T-cell (primary cell): ENCODE measurements around the gene BCAP29. TPM values are rescaled to one million over a fixed set of nuclear protein-coding genes. Genes with fewer than 3 reads are reported as not detected.

Source experiments
- ATAC-seq, 4 experiments: fragments of 200-7000 bp in 3 of 4; fragments of 150-1000 bp in 1 of 4; cut with Tn5 transposase; replicated peaks in 1 of 4; 1 replicate in 3 of 4; 2 replicates in 1 of 4; pipeline ENCODE4 v1.10.0; 2021; ENCODE audit warnings: moderate library complexity in 3 of 4, mild to moderate bottlenecking in 2 of 4, moderate number of reproducible peaks in 1 of 4
- CTCF ChIA-PET, 2 donors: fragments of 300-600 bp; sonication (Branson Sonifier 250); formaldehyde crosslinking; loops; one replicate each; lab custom pipeline; 2022; ENCODE audit warnings: antibody characterized with exemption in 2 of 2; lab: Charles Lee
- POLR2A ChIA-PET, 2 donors: fragments of 300-600 bp; sonication (Branson Sonifier 250); formaldehyde crosslinking; loops; one replicate each; lab custom pipeline; 2022; ENCODE audit warnings: antibody characterized with exemption in 2 of 2; lab: Charles Lee
- DNase-seq, 35 experiments: peaks; one replicate each; pipeline versions ENCODE4 v3.0.0 to v3.0.0-alpha.2; 2013 to 2023
- H3K27ac ChIP-seq: one replicate; pipeline ENCODE4 v1.5.1; 2013; ENCODE audit warnings: low read length
- H3K27me3 ChIP-seq, 2 experiments: replicated peaks in 1 of 2; 1 replicate in 1 of 2; 2 replicates in 1 of 2; pipeline versions ENCODE4 v1.6.1 to v1.7.0; 2013; ENCODE audit warnings: low read length in 1 of 2, mixed read lengths in 1 of 2; ENCODE audit not compliant: control insufficient read depth in 2 of 2, insufficient read depth in 2 of 2; ENCODE audit errors: extremely low read depth in 1 of 2
- H3K36me3 ChIP-seq, 2 donors: 1 replicate in 1 of 2; 2 replicates in 1 of 2; pipeline versions ENCODE4 v1.6.1 to v1.7.0; 2013; ENCODE audit warnings: low read length in 1 of 2; ENCODE audit not compliant: control insufficient read depth in 2 of 2, insufficient read depth in 1 of 2; ENCODE audit errors: extremely low read depth in 1 of 2
- H3K4me1 ChIP-seq, 2 experiments: 1 replicate in 1 of 2; 2 replicates in 1 of 2; pipeline versions ENCODE4 v1.6.1 to v1.7.0; 2013; ENCODE audit warnings: low read length in 2 of 2, mixed read lengths in 1 of 2; ENCODE audit not compliant: insufficient read depth in 2 of 2, control insufficient read depth in 1 of 2; ENCODE audit errors: extremely low read depth in 1 of 2
- H3K4me3 ChIP-seq, 2 donors: 1 replicate in 1 of 2; 2 replicates in 1 of 2; pipeline versions ENCODE4 v1.5.1 to v1.7.0; 2013; ENCODE audit warnings: mild to moderate bottlenecking in 2 of 2, low read length in 1 of 2, moderate library complexity in 1 of 2; ENCODE audit not compliant: control insufficient read depth in 1 of 2; ENCODE audit errors: extremely low read depth in 1 of 2
- H3K9me3 ChIP-seq: 2 replicates; pipeline ENCODE4 v1.7.0; 2013
- H3K27ac Mint-ChIP-seq, 2 donors: one replicate each; pipeline ENCODE4 v1.8.0; 2020 to 2021; ENCODE audit warnings: mild to moderate bottlenecking in 2 of 2, mixed read lengths in 2 of 2
- H3K27me3 Mint-ChIP-seq, 2 donors: one replicate each; pipeline ENCODE4 v1.8.0; 2021 to 2022; ENCODE audit warnings: mixed read lengths in 2 of 2
- H3K36me3 Mint-ChIP-seq: one replicate; pipeline ENCODE4 v1.8.0; 2021; ENCODE audit warnings: mixed read lengths
- H3K4me1 Mint-ChIP-seq, 3 donors: one replicate each; pipeline ENCODE4 v1.8.0; 2020 to 2022; ENCODE audit warnings: mixed read lengths in 3 of 3, mild to moderate bottlenecking in 1 of 3
- H3K4me3 Mint-ChIP-seq, 3 donors: one replicate each; pipeline ENCODE4 v1.8.0; 2020 to 2022; ENCODE audit warnings: mild to moderate bottlenecking in 3 of 3, mixed read lengths in 3 of 3, moderate library complexity in 3 of 3
- H3K9me3 Mint-ChIP-seq, 3 donors: one replicate each; pipeline ENCODE4 v1.8.0; 2020 to 2022; ENCODE audit warnings: mixed read lengths in 3 of 3
- WGBS: methylation state at CpG from one replicate; pipeline ENCODE4 v1.1.5; 2013; ENCODE audit warnings: missing lambda C conversion rate; ENCODE audit not compliant: insufficient coverage; 5-methylcytosine and 5-hydroxymethylcytosine counted together
- total RNA-seq, 35 experiments: library from RNA in 6 of 35; stranded (reverse) in 6 of 35; fragments of 120-200 nt in 1 of 35; gene quantifications; one replicate each; pipeline versions ENCODE4 v1.2.1 to v1.2.4 and lab custom pipeline; 2013 to 2026

The BCAP29 gene
- total RNA-seq, 5 donors from 2014 or later (not counting 1 experiment from before 2014, with no cell fraction given): 12.5 to 17.5 (median 15.9) TPM

DNA sequence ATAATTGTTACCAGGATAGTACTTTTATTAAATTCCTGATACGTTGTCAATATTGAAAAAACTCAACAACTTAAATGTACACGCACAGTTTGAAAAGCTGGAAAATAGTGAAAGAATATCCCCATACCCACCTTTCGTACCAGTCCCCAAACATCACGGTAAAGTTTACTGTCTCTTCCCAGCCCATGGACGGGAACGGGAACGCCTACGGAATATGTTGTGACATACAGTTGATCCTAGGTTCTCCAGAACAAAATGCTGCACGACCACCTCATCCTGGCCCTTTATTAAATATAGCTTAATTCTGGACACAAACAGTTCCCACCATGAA is 527 bp upstream of the BCAP29 start:
- ATAC-seq (no peak), DNase-seq (no peak)
- 24% methylated on average over 3 of the region's 9 CpGs for WGBS
- ChIA-PET CTCF (interaction anchor here in 1 of 2 donors (0.6 kb wide), 1 partner anchor 453 kb away, joined by 5 read pairs; no protein-coding TSS in a partner anchor), POLR2A (interaction anchor here in 1 of 2 donors (1.1 kb wide), 1 partner anchor 374 kb away, joined by 6 read pairs; no protein-coding TSS in a partner anchor)
- Mint-ChIP-seq H3K36me3 (peaks cover 11% of the 10 kb centered on the region), H3K27ac (peak overlapping the region in 1 of 2 donors; percentile 88), H3K4me3 (peak overlapping the region; percentile 80 to 89 (median 88)), H3K4me1 (peaks cover 20 to 22% (median 20%) of the 10 kb centered on the region in 3 donors), H3K27me3 (no peaks in the 10 kb centered on the region), H3K9me3 (no peaks in the 10 kb centered on the region)
- Histone ChIP-seq H3K27ac (peak overlapping the region; percentile 59), H3K36me3 (peaks cover 0 to 2% of the 10 kb centered on the region in 2 donors), H3K9me3 (no peaks in the 10 kb centered on the region), H3K4me3 (peak overlapping the region; percentile 88 to 90), H3K27me3 (no peaks in the 10 kb centered on the region), H3K4me1 (peaks cover 3 to 7% of the 10 kb centered on the region in 2 experiments)

DNA sequence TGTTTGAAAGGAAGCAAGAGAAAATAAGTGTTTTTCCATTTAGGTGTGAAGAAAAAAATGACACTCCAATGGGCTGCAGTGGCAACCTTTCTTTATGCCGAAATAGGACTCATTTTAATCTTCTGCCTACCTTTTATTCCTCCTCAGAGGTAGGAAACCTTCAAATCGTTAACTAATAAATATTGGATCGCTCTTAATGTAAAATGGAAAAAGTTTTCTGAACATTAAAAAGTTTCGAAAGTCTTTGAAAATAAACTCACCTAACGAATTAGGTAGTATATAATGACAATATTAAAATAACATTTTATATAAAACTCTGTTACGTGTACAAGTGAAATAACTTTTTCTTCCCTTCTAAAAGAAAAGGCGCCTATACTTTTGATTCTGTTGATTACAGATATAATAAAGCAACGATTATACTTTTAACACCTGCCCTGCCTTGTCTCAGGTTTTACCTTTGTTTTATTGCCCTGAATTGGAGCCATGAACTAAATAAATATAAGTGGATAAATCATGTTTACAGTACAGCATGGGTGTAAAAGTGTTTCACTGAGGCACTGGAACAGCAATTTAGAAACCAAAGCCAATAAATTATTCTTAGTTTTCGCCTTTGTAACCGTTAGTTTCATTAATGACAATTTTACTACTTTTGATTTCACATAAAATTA is 804 bp downstream of the BCAP29 start:
- Histone ChIP-seq H3K4me1 (peaks cover 3 to 7% of the 10 kb centered on the region in 2 experiments), H3K27me3 (no peaks in the 10 kb centered on the region), H3K4me3 (peak overlapping the region; percentile 88 to 90), H3K36me3 (peaks cover 0 to 2% of the 10 kb centered on the region in 2 donors), H3K27ac (peak overlapping the region; percentile 45), H3K9me3 (no peaks in the 10 kb centered on the region)
- ChIA-PET CTCF (interaction anchor here in 1 of 2 donors (0.6 kb wide), 1 partner anchor 43 kb away, joined by 3 read pairs; no protein-coding TSS in a partner anchor), POLR2A (interaction anchor here in 1 of 2 donors (1.1 kb wide), 1 partner anchor 375 kb away, joined by 6 read pairs; no protein-coding TSS in a partner anchor)
- ATAC-seq: no peak
- H3K9me3 Mint-ChIP-seq: no peaks in the 10 kb centered on the region
- DNase-seq: no peak
- peak overlapping the region; percentile 75 to 80 (median 78) for H3K4me3 Mint-ChIP-seq
- H3K27ac Mint-ChIP-seq: no peak overlapping the region
- WGBS: no CpG with 5 or more reads among the region's 10 CpGs
- no peaks in the 10 kb centered on the region for H3K27me3 Mint-ChIP-seq
- peaks cover 17% of the 10 kb centered on the region for H3K36me3 Mint-ChIP-seq
- H3K4me1 Mint-ChIP-seq: peaks cover 20 to 22% (median 20%) of the 10 kb centered on the region in 3 donors

DNA sequence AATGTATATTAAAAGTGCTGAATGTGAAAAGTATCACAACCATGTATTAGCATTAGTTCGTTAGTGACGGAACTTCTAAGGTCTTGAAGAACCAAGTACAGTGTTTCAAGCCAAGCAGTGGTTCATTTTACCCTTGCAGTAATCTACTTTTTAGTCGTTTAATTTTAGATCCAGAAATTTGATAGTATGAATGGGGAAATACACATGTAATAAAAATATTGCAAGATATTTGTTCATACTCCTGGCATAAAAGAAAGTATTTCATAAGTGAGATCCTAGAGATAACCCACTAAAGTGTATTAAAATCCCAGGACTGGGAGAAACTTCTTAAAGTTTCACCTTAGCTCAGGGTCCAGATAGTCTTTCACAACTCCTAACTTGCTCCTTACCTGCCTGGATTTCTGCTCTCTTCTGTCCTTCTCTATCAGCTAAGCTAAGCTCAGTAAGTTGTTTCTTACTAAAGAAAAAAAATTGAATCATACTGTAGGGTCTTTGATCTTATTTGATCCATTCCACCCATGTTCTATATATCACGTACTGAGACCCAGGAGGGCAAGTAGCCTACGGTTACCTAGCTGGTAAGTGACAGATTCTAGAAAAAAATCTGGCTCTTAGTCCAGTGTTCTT is 1.5 kb downstream of the BCAP29 start:
- no CpG with 5 or more reads among the region's 5 CpGs for WGBS
- Mint-ChIP-seq H3K4me1 (peaks cover 20 to 22% (median 20%) of the 10 kb centered on the region in 3 donors), H3K4me3 (peak overlapping the region; percentile 37 to 80 (median 75)), H3K27ac (no peak overlapping the region), H3K36me3 (peaks cover 18% of the 10 kb centered on the region), H3K9me3 (no peaks in the 10 kb centered on the region), H3K27me3 (no peaks in the 10 kb centered on the region)
- Histone ChIP-seq H3K9me3 (no peaks in the 10 kb centered on the region), H3K4me1 (peaks cover 3 to 7% of the 10 kb centered on the region in 2 experiments), H3K27me3 (no peaks in the 10 kb centered on the region), H3K4me3 (no peak overlapping the region), H3K36me3 (peaks cover 0 to 2% of the 10 kb centered on the region in 2 donors), H3K27ac (no peak overlapping the region)
- DNase-seq (no peak), ATAC-seq (no peak)
- POLR2A ChIA-PET: interaction anchor here in 1 of 2 donors (0.6 kb wide), 1 partner anchor 18 kb away, joined by 3 read pairs; no protein-coding TSS in a partner anchor
- CTCF ChIA-PET: interaction anchor here (0.6 to 1.0 kb wide), 2 partner anchors 42 to 309 kb away, joined by 3 read pairs; no protein-coding TSS in a partner anchor

GRCh38 chr7:107582875-107583274 is 2.8 kb downstream of the BCAP29 start:
- Mint-ChIP-seq H3K4me3 (no peak overlapping the region), H3K27ac (no peak overlapping the region), H3K36me3 (peaks cover 24% of the 10 kb centered on the region), H3K9me3 (no peaks in the 10 kb centered on the region), H3K4me1 (peaks cover 20 to 22% (median 20%) of the 10 kb centered on the region in 3 donors), H3K27me3 (no peaks in the 10 kb centered on the region)
- CTCF ChIA-PET: interaction anchor here in 1 of 2 donors (0.6 to 0.7 kb wide), 2 partner anchors 293 to 825 kb away, joined by 3 to 4 read pairs; no protein-coding TSS in a partner anchor
- H3K36me3 ChIP-seq: peaks cover 0 to 2% of the 10 kb centered on the region in 2 donors
- no peaks in the 10 kb centered on the region for H3K9me3 ChIP-seq
- ATAC-seq: no peak
- no peak overlapping the region for H3K27ac ChIP-seq
- H3K4me1 ChIP-seq: peaks cover 3 to 7% of the 10 kb centered on the region in 2 experiments
- WGBS: 100% methylated on average over 1 of the region's 2 CpGs
- H3K4me3 ChIP-seq: no peak overlapping the region
- POLR2A ChIA-PET: interaction anchor here in 1 of 2 donors (0.7 kb wide), 1 partner anchor 26 kb away, joined by 4 read pairs; no protein-coding TSS in a partner anchor
- H3K27me3 ChIP-seq: no peaks in the 10 kb centered on the region
- DNase-seq: no peak

- Mint-ChIP-seq H3K4me1 (peaks cover 17 to 20% (median 18%) of the 10 kb centered on the region in 3 donors), H3K36me3 (peaks cover 29% of the 10 kb centered on the region), H3K4me3 (no peak overlapping the region), H3K27me3 (no peaks in the 10 kb centered on the region), H3K9me3 (no peaks in the 10 kb centered on the region), H3K27ac (no peak overlapping the region)
- WGBS: no CpG with 5 or more reads among the region's 2 CpGs
- Histone ChIP-seq H3K4me1 (peaks cover 3 to 7% of the 10 kb centered on the region in 2 experiments), H3K27me3 (no peaks in the 10 kb centered on the region), H3K9me3 (no peaks in the 10 kb centered on the region), H3K27ac (no peak overlapping the region), H3K36me3 (peaks cover 0 to 2% of the 10 kb centered on the region in 2 donors), H3K4me3 (no peak overlapping the region)
- POLR2A ChIA-PET: interaction anchor here in 1 of 2 donors (0.5 kb wide), 1 partner anchor 285 kb away, joined by 3 read pairs; no protein-coding TSS in a partner anchor
- ATAC-seq: no peak
- DNase-seq: no peak
- CTCF ChIA-PET: no interaction called here
Observed at GRCh38 chr7:107584716-107585115, 4.7 kb downstream of the BCAP29 start.

DNA sequence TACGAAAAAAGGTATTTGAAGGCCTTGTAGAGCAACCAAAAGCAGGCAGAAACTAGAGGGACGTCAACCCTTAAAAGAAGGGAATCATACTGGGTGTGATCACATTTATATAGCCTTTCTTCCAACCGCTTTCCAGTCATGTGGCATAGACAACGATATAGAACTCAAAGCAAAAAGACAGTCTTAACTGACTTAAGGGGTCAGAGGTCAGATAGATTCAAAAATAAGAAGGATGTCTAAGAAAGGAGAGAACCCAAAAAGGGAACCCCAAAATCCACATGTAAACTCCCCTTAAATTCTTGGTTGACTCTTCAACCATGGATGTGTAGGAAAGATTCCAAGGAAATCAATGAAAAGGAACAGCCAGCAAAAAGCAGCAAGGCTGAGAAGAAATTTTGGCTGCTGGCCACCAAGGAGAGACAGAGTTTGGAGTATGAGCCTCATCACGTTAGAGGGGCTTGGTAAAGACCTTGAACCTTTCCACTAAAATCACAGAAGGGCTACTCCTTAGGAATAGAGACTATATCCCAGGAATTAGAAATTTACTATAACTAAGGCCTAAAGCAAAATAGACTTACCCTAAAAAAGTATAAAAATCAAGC is 8.6 kb downstream of the BCAP29 start:
- Mint-ChIP-seq H3K36me3 (peaks cover 32% of the 10 kb centered on the region), H3K4me1 (no peaks in the 10 kb centered on the region), H3K27me3 (no peaks in the 10 kb centered on the region), H3K9me3 (no peaks in the 10 kb centered on the region), H3K4me3 (no peak overlapping the region), H3K27ac (no peak overlapping the region)
- CTCF ChIA-PET: no interaction called here
- Histone ChIP-seq H3K27ac (no peak overlapping the region), H3K9me3 (no peaks in the 10 kb centered on the region), H3K36me3 (peaks cover 0 to 2% of the 10 kb centered on the region in 2 donors), H3K27me3 (no peaks in the 10 kb centered on the region), H3K4me1 (no peaks in the 10 kb centered on the region), H3K4me3 (no peak overlapping the region)
- ATAC-seq: no peak
- no peak for DNase-seq
- WGBS: no CpG with 5 or more reads among the region's 5 CpGs
- POLR2A ChIA-PET: no interaction called here
